Smooth muscle cell (in vitro differentiated cells): ENCODE measurements around the gene SPTBN5. TPM values are rescaled to one million over a fixed set of nuclear protein-coding genes. Genes with fewer than 3 reads are reported as not detected.

Experiments used
- DNase-seq: peaks from one replicate; lab custom pipeline; 2025; ENCODE audit not compliant: unreplicated experiment; lab: John Stamatoyannopoulos, UW
- H2AFZ ChIP-seq: fragments of 200-600 bp; sonication (generic); 2 replicates; pipeline ENCODE4 v1.6.0; 2016; ENCODE audit warnings: antibody characterized with exemption, low read depth, mild to moderate bottlenecking
- H3F3A ChIP-seq: fragments of 200-600 bp; sonication (generic); 2 replicates; pipeline ENCODE4 v1.6.0; 2017; ENCODE audit warnings: antibody characterized with exemption, low read depth
- H3K27ac ChIP-seq: fragments of 200-600 bp; sonication (generic); 2 replicates; pipeline ENCODE4 v1.5.1; 2016; ENCODE audit warnings: low read depth, mild to moderate bottlenecking
- H3K27me3 ChIP-seq: fragments of 200-600 bp; sonication (generic); 2 replicates; pipeline ENCODE4 v1.6.1; 2016; ENCODE audit warnings: low read depth, mild to moderate bottlenecking
- H3K36me3 ChIP-seq: fragments of 200-600 bp; sonication (generic); 2 replicates; pipeline ENCODE4 v1.5.1; 2016; ENCODE audit warnings: low read depth
- H3K4me1 ChIP-seq: fragments of 200-600 bp; sonication (generic); 2 replicates; pipeline ENCODE4 v1.5.1; 2016; ENCODE audit warnings: low read depth
- H3K4me2 ChIP-seq: fragments of 200-600 bp; sonication (generic); 2 replicates; pipeline ENCODE4 v1.6.0; 2016; ENCODE audit warnings: mild to moderate bottlenecking
- H3K4me3 ChIP-seq: fragments of 200-600 bp; sonication (generic); 2 replicates; pipeline ENCODE4 v1.5.1; 2016; ENCODE audit warnings: mild to moderate bottlenecking
- H3K79me2 ChIP-seq: fragments of 200-600 bp; sonication (generic); 2 replicates; pipeline ENCODE4 v1.6.0; 2016; ENCODE audit warnings: low read depth, mild to moderate bottlenecking
- H3K9ac ChIP-seq: fragments of 200-600 bp; sonication (generic); 2 replicates; pipeline ENCODE4 v1.6.0; 2016; ENCODE audit warnings: low read depth
- H3K9me3 ChIP-seq: fragments of 200-600 bp; sonication (generic); replicated peaks from 2 replicates; pipeline ENCODE4 v1.5.1; 2016; ENCODE audit warnings: low read depth
- H4K20me1 ChIP-seq: fragments of 200-600 bp; sonication (generic); 2 replicates; pipeline ENCODE4 v1.6.0; 2016; ENCODE audit warnings: low read depth
- CTCF ChIP-seq: fragments of 200-600 bp; sonication (generic); IDR thresholded peaks from 2 replicates; pipeline ENCODE4 v1.5.1; 2017; ENCODE audit warnings: borderline replicate concordance, mild to moderate bottlenecking, antibody characterized with exemption; ENCODE audit not compliant: insufficient read depth, poor library complexity, severe bottlenecking
- WGBS: methylation state at CpG from one replicate; pipeline ENCODE4 v1.1.7; 2016; ENCODE audit warnings: low lambda C conversion rate; 5-methylcytosine and 5-hydroxymethylcytosine counted together
- polyA plus RNA-seq: library from polyadenylated mRNA; unstranded; fragments of >200 nt; fragmentation: Nextera tagmentation; extraction: Ambion mirVana; gene quantifications from 2 replicates; pipeline ENCODE4 v1.2.1, GENCODE V29; 2016
- total RNA-seq: library from RNA; depleted of rRNA; stranded (reverse); fragments of >200 nt; gene quantifications from 2 replicates; pipeline ENCODE4 v1.2.3, GENCODE V29; 2014

The SPTBN5 gene
- total and polyA plus RNA-seq, 2 experiments from 2014 or later = 0.04 to 0.08 TPM

- no peaks in the 10 kb centered on the region for H3K79me2 ChIP-seq
- no peak for TF ChIP-seq CTCF
- H2AFZ ChIP-seq = no peak overlapping the region
- no peak overlapping the region for H3K9ac ChIP-seq
- H3K4me1 ChIP-seq = peaks cover 8% of the 10 kb centered on the region
- H3K4me3 ChIP-seq = no peak overlapping the region
- H3K4me2 ChIP-seq = no peak overlapping the region
- no peaks in the 10 kb centered on the region for H3K27me3 ChIP-seq
- 58% methylated on average over 9 of the region's 9 CpGs for WGBS
- no peaks in the 10 kb centered on the region for H3K9me3 ChIP-seq
- no peak for DNase-seq
- no peaks in the 10 kb centered on the region for H3K36me3 ChIP-seq
- H3K27ac ChIP-seq = peak overlapping the region; percentile 62
- no peaks in the 10 kb centered on the region for H4K20me1 ChIP-seq
- H3F3A ChIP-seq = no peaks in the 10 kb centered on the region
Measured at GRCh38 chr15:41870689-41871081, 23.2 kb downstream of the SPTBN5 start.

- H3K4me2 ChIP-seq = no peak overlapping the region
- no peaks in the 10 kb centered on the region for H3K9me3 ChIP-seq
- H3K79me2 ChIP-seq = no peaks in the 10 kb centered on the region
- H3K27ac ChIP-seq = peak overlapping the region; percentile 62
- no peaks in the 10 kb centered on the region for H3K36me3 ChIP-seq
- 90% methylated on average over 42 of the region's 42 CpGs for whole genome bisulfite sequencing
- no peaks in the 10 kb centered on the region for H3F3A ChIP-seq
- no peak overlapping the region for H3K9ac ChIP-seq
- H4K20me1 ChIP-seq = no peaks in the 10 kb centered on the region
- H3K27me3 ChIP-seq = no peaks in the 10 kb centered on the region
- H3K4me1 ChIP-seq = peaks cover 8% of the 10 kb centered on the region
- no peak for DNase-seq
- no peak overlapping the region for H3K4me3 ChIP-seq
- TF ChIP-seq CTCF = no peak
- no peak overlapping the region for H2AFZ ChIP-seq
Measured at GRCh38 chr15:41869770-41870688, 23.8 kb downstream of the SPTBN5 start.

- Histone ChIP-seq H3K27me3 (no peaks in the 10 kb centered on the region), H3K27ac (no peak overlapping the region), H3K36me3 (no peaks in the 10 kb centered on the region), H3K9me3 (no peaks in the 10 kb centered on the region), H3K4me2 (no peak overlapping the region), H4K20me1 (no peaks in the 10 kb centered on the region), H3F3A (no peaks in the 10 kb centered on the region), H3K4me3 (no peak overlapping the region), H3K79me2 (no peaks in the 10 kb centered on the region), H3K4me1 (peaks cover 8% of the 10 kb centered on the region), H3K9ac (no peak overlapping the region), H2AFZ (no peak overlapping the region)
- no peak for TF ChIP-seq CTCF
- 98% methylated on average over 15 of the region's 15 CpGs for WGBS
- DNase-seq = no peak
Measured at GRCh38 chr15:41868321-41868720, 25.5 kb downstream of the SPTBN5 start.
